ENCODE measurements around the gene SQOR. TPM values are rescaled to one million over a fixed set of nuclear protein-coding genes. Genes with fewer than 3 reads are reported as not detected.

Gene SQOR
- polyA plus RNA-seq, 2 of the 4 experiments (the other 2 are of a cell fraction) = 33.8 to 71.7 TPM

- FAIRE-seq = no peak
- no peak overlapping the region for H3K4me2 ChIP-seq
- no peak overlapping the region for H3K27ac ChIP-seq
- CTCF ChIA-PET = interaction anchor here (1.2 kb wide), 2 partner anchors 9 to 37 kb away, joined by 3 read pairs; no protein-coding TSS in a partner anchor
- 67% methylated on average over 3 of the region's 3 CpGs for WGBS (ENCODE audit: missing lambda C conversion rate)
- H3K9me3 ChIP-seq = no peaks in the 10 kb centered on the region
- no peak for TF ChIP-seq FOXS1 (CRISPR knock-in tag; IDR thresholded peaks at IDR 0.05)
- TF ChIP-seq ZSCAN20 (CRISPR knock-in tag; IDR thresholded peaks at IDR 0.05) = no peak
- no peak for TF ChIP-seq KDM5A (IDR thresholded peaks at IDR 0.05)
- TF ChIP-seq CHD4 (IDR thresholded peaks at IDR 0.05; ENCODE audit: borderline replicate concordance) = no peak
- TF ChIP-seq HOXB13 (CRISPR knock-in tag; IDR thresholded peaks at IDR 0.05; ENCODE audit: low read depth) = no peak
- no peak for TF ChIP-seq BHLHE40 (IDR thresholded peaks at IDR 0.05; ENCODE audit: low read depth, low read length)
- no peaks in the 10 kb centered on the region for H3K4me1 ChIP-seq
- no peak overlapping the region for H3K4me3 ChIP-seq
- ATAC-seq = no peak
- POLR2A ChIA-PET = no interaction called here
- no peak for DNase-seq (ENCODE audit: low read depth in 1 of 2, low spot score in 1 of 2)
Observed at GRCh38 chr15:45669422-45669821, 34.6 kb downstream of the SQOR start.

GRCh38 chr15:45670091-45670490 lies 35.3 kb downstream of the SQOR start:
- no peak for ATAC-seq
- CTCF ChIA-PET = interaction anchor here (1.2 to 2.3 kb wide), 4 partner anchors 8 to 120 kb away, joined by 3 to 9 read pairs (median 3); no protein-coding TSS in a partner anchor
- POLR2A ChIA-PET = no interaction called here

More at GRCh38 chr15:45670091-45670490, 35.3 kb downstream of the SQOR start:
- Histone ChIP-seq H3K27ac (no peak overlapping the region), H3K4me2 (no peak overlapping the region), H3K4me3 (no peak overlapping the region), H3K9me3 (no peaks in the 10 kb centered on the region), H3K4me1 (no peaks in the 10 kb centered on the region)
- FAIRE-seq (no peak), DNase-seq (ENCODE audit: low read depth in 1 of 2, low spot score in 1 of 2) (no peak)
- TF ChIP-seq EHF (CRISPR knock-in tag; IDR thresholded peaks at IDR 0.05) (no peak), ATOH8 (CRISPR knock-in tag; IDR thresholded peaks at IDR 0.05; ENCODE audit: low read depth) (no peak), EHMT2 (IDR thresholded peaks at IDR 0.05; ENCODE audit: low read depth) (no peak), GATA3 (IDR thresholded peaks at IDR 0.05; ENCODE audit: borderline replicate concordance) (no peak), HOXB13 (CRISPR knock-in tag; IDR thresholded peaks at IDR 0.05; ENCODE audit: low read depth) (no peak), MAX (IDR thresholded peaks at IDR 0.05) (no peak), BCL3 (IDR thresholded peaks at IDR 0.05) (no peak), E2F6 (IDR thresholded peaks at IDR 0.05; ENCODE audit: borderline replicate concordance, low read depth) (no peak), RARB (CRISPR knock-in tag; IDR thresholded peaks at IDR 0.05) (no peak), ELK1 (IDR thresholded peaks at IDR 0.05; ENCODE audit: low read depth, low read length) (no peak), PBX3 (IDR thresholded peaks at IDR 0.05) (no peak), ESRRA (IDR thresholded peaks at IDR 0.05; ENCODE audit: borderline replicate concordance, low read length) (no peak), TFCP2L1 (CRISPR knock-in tag; IDR thresholded peaks at IDR 0.05) (no peak), HMGXB4 (CRISPR knock-in tag; IDR thresholded peaks at IDR 0.05; ENCODE audit: borderline replicate concordance) (no peak), RNF2 (IDR thresholded peaks at IDR 0.05; ENCODE audit: borderline replicate concordance, low read depth) (no peak), ZNF302 (CRISPR knock-in tag; IDR thresholded peaks at IDR 0.05) (no peak), SMC3 (IDR thresholded peaks at IDR 0.05) (no peak), SREBF2 (IDR thresholded peaks at IDR 0.05) (no peak)
- WGBS (ENCODE audit: missing lambda C conversion rate) = 89% methylated on average over 5 of the region's 5 CpGs
